GM18502 (cell line): ENCODE results near the gene ABCF2.

Experiments
- ATAC-seq: cut with Tn5 transposase; IDR thresholded peaks from one replicate; pipeline ENCODE4 v1.9.1; 2021; ENCODE audit warnings: mild to moderate bottlenecking; ENCODE audit not compliant: unreplicated experiment, poor library complexity

Gene ABCF2

DNA sequence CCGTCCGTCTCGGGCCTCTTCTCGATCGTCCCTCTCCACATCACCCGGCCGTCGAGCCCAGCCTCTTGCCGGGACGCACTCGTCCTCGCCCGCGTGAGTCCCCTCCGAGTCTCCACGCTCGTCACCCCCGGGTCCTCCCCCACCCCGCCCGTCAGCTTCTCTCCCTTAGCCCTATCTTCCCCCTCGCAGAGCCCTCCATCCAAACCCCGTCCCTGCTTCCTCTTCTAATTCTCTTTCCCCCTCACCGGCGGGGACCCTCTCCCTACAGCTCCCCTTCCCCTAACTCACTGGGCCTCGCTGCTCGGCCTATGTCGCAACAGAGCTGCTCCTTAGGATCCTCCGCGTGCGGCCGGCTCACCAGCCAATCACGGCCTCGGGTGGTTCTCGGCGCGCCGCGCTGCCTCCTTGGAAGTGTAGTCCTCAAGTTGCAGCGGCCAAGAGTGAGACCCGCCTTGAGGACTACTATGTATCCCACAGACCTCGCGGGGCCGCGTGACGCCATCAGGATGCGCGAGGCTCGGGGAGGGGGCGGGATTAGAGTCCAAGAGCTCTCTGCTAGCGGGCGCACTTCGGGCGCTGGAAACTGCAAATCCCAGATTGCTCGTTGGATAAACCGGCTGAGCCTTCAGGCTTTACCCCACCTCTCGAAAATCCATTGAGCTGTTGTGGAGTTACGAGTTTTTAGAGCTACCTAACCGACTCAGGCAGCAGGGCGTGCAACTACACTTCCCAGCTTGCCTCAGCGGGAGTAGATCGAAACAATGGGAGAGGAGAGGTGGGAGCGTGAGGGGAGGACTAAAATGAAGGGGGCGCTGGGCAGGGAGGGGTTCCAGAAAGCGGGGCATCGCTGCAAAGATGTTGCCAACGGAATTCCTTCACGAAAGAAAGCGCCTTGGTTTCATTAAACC, at the start of gene ABCF2:
Gene ABCF2, minus strand, starts transcription at position 331 of the 908 bp plus-strand sequence. CDS start 747 bp downstream, outside the sequence.
- peak; percentile 99 for ATAC-seq

DNA sequence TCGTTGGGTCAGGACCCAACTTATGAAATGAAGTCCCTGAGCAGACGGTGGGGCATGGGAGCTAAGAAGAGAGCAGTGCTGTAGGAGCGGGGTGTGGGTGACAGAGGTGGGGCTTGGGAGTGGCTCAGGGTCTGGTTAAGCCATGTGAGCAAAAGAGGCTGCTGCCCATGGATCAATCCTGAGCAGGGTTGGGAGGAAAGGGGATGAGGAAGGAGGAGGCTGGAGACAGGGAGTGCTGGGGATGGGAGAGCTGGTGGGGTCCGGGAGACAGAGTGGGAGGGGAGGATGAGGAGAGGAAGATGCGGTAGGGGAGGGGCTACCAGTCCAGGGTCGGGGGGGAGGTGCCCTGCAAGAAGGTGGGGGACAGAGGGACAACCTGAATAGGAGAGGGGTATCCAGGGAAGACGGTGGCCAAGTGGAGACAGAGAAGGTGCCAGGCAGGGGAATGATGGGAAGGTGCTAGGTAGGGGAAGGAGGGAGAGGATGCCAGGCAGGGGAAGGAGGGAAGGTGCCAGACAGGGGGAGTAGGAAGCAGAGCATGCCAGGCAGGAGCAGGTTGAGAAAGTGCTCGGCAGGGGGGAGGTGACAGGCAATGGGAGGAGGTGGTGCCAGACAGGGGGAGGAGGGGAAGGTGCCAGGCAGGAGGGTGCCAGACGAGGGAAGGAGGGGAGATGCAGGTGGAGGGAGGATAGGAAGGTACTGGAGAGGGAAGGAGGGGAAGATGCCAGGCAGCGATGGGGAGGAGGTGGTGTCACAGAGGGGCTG, 49.0 kb upstream of the ABCF2 start:
- no peak for ATAC-seq

DNA sequence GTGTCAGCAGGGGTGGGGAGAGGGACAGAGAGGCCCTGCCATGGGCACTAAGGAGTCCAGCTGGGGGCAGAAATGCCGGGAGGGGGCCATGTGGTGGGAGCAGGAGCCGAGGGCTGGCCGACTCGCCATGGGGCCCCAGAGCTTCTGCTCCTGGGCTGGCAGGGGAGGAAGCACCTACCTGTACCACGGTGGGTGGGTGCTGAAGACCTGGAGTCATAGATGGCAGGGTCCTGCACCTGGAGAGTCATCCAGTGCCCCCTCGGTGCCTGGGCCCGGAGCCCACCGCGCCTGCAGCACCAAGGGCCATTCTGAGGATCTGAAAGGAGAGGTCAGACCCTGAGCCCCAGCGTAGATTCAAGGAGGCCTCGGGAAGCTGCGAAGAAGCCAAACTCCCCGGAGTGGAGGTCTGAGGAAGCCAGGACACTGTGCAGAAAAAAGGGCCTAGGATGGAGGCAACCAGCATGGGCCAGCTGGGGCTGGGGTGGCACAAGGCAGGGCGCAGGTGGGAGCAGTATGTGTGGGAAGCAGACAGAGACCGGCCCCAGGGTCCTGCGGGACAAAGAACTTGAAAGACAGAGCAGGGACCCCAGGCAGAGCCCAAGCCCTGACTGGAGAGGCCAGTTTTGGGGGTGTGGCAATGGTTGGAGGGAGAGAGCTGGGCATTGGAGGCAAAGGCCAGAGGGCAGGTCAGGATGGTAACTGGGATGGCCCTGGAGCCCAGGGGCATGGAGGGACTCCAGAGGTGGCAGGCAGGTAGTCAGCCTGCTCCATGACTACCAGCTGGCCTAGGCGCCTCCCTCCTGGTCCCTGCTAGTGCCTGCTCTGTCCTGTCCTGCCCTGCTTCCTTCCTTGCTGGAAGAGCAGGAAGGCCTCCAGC, 48.2 kb upstream of the ABCF2 start:
- no peak for ATAC-seq

DNA sequence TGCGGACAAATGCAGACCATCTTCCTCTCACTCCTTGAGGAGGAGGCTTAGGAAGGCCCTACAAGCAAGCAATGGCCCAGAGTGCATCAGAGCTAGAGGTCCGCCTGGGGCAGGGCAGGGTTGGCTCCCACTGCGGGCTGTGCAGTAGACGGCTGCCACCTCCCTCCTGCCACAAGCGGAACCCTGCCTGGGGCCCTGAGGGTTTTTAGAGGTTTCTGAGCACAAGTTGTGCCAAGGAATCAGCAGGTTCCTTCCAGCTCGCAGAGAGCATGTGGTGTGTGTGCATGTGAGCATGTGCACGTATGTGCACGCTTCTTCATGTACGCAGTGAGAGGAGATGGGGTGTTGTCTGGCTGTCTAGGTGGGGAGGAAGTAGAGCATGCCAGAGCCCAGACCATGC, 47.4 kb upstream of the ABCF2 start:
- ATAC-seq: no peak

DNA sequence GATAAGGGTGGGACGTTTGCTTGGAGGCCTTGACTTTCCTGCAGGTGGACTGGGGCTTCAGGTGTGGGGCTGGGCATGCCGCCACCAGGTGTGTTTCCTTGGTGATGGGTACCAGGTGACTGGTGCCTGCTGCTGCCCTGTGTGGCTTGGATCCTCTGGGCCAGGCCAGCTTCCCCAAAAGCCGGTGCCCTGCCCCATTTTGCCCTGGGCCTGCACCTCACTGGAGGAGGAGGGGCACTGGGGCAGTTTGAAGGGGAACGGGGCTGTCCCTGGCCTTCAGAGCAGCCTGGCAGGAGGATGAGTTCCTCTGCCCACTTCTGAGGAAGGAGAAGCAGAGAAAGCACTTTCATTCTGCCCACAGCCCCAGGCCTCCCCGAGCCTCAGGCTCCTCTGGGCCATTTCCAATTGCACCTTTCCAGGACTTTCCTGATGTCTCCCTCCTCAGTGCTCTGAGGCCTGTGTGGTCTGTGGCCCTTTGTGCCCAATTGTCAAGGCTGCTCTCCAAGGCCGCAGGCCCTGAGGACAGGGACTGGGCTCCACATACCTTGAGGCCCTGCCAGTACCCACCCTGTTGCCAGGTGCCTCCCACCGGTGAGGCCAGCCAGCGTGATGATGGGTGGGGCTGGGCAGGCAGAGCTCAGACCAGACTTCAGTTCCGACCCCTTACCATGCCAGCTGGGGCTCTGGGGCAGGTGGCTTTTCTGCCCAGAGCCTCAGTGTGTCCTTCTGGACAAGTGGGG, 46.8 kb upstream of the ABCF2 start:
- ATAC-seq: no peak

DNA sequence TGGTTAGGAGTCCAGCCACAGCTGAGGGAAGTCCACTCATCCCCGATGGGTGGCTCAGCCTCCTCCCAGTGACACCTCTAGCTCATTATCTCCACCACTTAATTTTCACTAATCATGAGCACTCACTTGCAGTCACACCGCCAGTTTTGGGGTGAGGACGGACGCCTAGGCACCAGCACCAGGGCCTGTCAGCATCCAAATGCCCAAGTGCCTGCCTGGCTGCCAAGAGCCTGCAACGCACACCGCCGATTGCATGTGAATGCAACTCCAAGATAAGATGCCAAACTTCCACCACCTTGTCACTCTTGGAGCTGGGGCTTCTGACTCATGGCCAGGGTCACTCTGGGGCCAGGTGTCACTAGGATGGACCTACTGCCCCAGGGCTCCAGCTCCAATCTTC, 45.9 kb upstream of the ABCF2 start:
- no peak for ATAC-seq

DNA sequence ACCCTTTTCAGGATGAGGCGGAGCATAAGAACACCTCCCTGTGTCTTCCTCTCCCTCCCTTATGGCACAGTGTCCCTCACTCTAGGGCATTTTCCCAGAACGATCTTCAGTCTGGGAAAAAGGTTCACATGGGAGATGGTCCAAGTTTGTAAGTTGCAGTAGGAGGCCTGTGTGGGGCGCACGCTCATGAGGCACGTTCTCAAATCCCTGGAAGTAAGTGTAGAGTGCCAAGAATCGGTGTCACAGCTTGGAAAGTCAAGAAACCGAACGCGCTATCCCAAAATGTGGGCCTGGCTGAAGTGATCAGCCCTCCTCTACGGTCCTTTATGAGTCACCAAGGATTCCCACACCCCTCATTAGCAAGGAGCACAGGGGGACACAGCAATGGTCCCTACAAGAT, 45.4 kb upstream of the ABCF2 start:
- ATAC-seq: no peak

DNA sequence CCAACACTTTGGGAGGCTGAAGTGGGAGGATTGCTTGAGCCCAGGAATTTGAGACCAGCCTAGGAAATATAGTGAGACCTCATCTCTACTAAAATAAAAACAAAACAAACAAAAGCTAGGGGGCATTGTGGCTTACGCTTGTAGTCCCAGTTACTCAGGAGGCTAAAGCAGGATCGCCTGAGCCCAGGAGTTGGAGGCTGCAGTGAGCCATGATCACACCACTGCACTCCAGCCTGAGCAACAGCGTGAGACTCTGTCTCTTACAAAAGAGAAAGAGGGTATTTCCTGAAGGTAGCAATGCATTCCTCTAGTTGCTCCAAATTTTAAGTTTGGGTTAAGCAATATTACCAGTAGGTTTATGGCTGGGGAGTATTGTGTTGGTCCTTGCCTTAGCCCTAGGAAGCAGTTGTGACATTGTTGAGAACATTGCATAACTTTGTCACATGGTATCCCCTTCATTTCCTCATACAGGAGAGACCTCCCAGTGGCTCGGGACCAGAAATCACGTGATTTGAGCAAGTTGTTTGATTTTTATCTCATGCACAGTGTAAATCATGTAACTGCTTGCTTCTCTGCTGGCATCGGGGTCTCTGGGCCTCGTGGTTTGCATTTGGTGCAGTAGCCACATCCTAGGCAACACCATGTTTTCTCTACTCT, 44.8 kb upstream of the ABCF2 start:
- ATAC-seq: no peak

DNA sequence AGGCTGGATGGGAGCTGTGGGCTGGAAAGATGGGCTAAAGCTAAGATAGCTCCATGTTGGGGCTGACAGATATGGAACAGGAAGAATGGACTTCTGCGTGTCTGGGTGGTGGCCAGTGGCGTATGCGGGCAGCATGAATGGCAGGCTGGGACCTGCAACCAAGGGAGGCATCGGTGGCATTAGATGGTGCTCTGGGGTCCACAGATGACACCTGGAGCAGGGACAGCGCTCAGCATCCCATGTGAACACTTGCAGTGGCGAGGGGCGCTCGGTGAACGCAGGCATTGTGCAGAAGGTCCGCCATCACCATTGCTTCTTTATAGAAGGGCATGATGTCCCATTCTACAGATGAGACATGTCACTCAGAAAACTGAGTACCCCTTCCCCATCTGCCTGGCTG, 42.5 kb upstream of the ABCF2 start:
- ATAC-seq: no peak

DNA sequence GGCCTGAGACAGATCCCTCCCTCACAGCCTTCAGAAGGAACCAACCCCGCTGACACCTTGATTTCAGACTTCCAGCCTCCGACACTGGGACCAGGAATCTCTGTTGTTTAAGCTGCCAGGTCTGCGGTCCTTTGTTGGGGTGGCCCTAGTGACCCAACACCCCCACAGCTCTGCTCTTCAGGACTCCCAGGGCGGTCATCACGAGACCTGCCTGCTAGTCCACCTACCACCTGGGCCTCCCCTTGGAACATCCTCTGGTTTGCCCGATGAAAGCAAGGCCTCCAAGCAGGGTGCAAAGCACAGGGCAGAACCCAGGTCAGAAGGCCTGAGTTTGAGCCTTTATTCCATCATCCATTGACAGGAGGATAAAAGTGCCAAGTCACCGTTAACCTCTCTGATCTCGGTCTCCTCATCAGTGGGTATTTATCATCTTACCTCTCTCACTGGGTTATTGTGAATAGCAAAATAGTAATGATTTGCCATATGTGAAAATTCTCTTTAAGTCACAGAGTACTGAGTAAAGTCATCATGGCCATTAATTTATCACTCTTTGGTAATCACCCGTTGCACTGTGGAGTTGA, 38.4 kb upstream of the ABCF2 start:
- ATAC-seq: no peak

DNA sequence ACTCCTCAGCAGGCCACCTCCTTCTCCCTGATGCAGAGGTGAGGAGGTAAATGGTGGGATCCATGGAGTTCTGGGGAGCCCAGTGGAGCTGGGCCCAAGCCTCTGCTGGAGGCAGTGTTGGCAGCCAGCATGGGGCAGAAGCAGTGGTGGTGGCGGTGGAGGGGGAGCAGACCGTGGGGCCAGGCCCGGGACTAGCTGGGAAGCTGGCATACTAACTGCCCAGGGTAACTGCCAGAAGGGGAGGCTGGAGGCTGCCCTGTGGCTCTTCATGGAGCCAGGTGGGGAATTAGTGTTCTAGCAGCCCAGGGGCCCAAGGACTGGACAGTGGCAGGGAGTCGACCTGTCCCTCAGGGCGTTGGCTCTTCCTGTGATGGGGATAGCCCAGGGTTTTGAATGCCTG, 37.6 kb upstream of the ABCF2 start:
- no peak for ATAC-seq

DNA sequence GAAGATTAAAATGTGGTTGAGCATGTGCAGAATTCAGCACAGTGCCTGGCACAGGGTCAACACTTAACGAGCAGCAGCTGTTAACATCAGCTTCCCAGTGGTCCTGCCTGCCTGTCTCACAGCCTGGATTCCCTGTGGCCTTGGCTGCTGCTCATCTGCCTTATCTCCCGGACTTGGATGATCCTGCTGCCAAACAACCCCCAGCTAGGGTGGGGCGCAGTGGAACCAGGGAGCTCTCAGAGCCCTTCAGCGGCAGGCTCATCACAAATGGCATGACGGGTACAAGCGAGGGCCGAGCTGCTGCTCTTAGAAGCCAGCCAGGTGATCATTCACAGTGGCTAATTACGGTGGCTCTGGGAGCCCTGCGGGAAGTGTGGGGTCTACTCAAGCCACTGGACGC, 34.5 kb upstream of the ABCF2 start:
- ATAC-seq: no peak

DNA sequence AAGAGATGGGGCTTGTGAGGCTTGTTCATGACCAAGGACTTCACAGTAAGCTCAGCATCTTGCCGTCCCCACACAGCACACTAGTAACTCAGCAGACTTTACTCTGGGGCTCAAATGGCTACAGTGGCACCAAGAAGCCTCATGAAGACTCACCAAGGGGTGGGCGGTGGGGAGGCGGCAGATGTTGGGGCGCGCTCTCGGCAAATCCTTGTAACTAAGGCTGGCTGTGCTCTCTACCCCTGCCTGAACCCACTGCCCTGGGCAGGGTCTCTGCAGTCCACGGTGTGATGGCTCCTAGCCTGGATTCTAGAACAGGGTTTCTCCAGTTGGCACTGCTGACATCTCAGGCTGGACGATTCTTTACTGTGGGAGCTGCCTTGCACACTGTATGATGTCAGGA, 33.9 kb upstream of the ABCF2 start:
- ATAC-seq: no peak

DNA sequence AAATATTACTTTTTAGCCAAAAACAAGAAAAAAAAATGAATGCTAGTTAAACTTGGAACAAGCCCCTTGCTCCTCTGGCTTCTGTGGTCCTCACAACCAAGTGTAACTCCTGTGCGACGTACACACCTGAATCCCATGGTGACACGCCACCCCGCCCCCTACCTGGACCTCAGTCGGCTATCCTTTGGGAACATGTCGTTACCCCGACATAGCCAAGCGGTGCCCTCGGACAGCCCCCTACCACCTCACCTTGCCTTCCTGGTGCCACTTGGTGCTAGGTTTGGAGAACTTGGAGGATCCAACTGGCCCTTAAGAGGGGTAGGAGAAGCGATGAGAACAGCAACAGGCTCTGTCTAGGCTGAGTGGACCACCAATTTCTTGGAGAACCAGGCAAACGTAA, 33.5 kb upstream of the ABCF2 start:
- ATAC-seq: no peak

DNA sequence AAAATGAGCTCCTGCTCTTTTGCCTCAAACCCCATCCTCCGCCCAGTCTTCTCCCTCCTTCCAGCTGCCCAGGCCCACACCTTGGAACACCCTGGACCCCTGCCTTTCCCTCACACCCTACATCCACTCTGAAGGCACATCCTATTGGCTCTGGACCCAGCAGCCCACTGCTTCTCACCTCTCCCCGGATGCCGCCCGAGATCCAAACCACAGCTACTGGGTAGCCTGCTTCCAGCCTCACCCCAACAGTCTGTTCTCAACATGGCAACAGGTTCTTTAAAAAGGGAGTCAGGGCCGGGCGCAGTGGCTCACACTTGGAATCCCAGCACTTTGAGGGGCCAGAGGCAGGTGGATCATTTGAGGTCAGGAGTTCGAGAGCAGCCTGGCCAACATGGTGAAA, 31.0 kb upstream of the ABCF2 start:
- ATAC-seq: no peak

DNA sequence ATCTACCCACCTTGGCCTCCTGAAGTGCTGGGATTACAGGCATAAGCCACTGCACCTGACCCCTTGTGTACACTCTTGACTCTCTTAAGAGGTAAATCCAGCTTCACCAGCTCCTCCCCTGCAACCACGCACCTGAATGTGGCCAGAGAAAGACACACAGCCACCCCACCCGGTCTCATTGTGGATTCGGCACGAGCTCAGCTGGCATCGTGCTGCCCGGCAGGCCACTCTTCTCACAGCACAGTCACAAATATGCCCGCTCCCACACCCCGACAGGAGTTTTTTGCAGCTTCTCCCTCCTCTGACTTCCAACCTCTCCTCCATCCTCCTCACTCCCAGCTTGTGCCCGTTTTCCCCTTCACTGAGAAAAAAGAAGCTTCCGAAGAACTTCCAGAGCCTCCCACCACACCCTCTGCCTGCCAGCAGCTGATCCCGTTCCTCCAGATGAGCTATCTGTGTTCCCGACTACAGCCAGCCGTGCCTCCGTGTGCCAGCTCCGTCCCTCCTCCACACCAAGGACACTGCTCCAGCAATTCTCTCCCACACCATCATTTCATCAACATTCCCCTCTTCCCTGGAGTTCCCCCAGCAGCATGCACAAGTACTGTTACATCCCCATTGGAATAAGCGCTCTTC, 29.5 kb upstream of the ABCF2 start:
- ATAC-seq: no peak

DNA sequence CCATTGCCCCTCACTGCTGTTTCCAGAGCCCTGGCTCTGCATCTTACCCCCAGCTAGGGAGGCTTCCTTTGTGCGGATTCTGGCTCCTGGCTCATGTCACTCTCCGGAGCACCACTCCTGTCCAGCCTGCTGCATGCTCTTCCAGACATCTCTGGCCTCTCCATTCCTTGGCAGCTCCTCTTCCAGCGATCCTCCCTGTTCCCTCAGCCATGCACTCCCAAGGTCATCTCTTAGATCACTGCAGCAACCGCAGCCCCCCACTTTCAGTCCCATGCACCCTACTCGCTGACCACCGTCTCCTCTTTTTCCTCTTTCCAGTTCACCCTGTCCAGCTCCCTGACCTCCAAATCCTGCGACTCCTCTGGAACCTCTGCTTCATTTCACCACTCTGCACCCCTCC, 28.4 kb upstream of the ABCF2 start:
- no peak for ATAC-seq

DNA sequence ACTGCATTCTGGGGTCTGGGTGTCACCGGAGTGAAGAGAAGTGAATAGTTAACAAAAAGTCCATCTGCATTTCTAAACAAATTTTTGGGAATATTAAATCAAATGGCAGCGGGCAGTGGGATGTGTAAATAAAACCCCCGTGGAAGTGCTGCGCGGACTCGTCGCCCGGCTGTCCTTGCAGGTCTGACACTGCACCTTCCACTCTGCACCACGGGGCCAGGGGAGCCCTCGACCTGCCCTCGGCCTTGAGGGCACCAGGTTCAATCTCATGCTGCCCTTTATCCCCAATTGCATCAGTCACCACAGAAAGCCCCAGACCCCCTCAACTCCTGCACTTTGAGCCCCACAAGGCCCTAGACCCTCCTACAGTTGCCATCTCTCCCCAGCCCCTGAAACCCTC, 27.8 kb upstream of the ABCF2 start:
- no peak for ATAC-seq

DNA sequence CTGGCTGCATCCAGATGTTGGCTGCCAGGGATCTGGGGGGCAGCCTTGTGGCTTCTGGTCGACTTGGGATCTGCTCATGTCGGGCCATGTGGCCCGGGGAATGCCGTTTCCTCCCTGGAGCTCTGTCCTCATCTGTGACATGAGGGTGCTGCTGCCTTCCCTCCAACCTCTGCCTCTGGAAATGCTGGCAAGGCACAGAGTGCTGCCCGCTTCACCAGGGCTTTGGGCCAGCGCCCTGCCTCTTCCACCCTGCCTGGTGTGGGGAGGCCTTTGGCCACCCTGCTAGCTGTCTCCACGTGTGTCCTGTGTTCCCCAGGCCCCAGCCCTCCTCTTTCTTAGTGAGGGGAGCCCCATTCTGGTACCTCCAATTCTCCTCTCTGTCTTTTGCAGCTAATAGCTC, 27.3 kb upstream of the ABCF2 start:
- ATAC-seq: no peak
